ENCODE results near the gene SULT1C2. TPM values are rescaled to one million over a fixed set of nuclear protein-coding genes. Genes with fewer than 3 reads are reported as not detected.

Gene SULT1C2
- total RNA-seq, 1 experiment from 2014 or later: 2.0 TPM

GRCh38 chr2:108330979-108331378 lies 42.3 kb downstream of the SULT1C2 start:
- Mint-ChIP-seq H3K9me3 (ENCODE audit: low read depth, unreplicated experiment) (peaks cover 2% of the 10 kb centered on the region), H3K27me3 (ENCODE audit: unreplicated experiment) (peaks cover 9% of the 10 kb centered on the region), H3K4me3 (ENCODE audit: low read depth, unreplicated experiment) (no peak overlapping the region), H3K36me3 (ENCODE audit: insufficient read depth, unreplicated experiment) (no peaks in the 10 kb centered on the region), H3K27ac (ENCODE audit: unreplicated experiment) (no peak overlapping the region), H3K4me1 (ENCODE audit: low read depth, unreplicated experiment) (peaks cover 9% of the 10 kb centered on the region)
- intact Hi-C loops (cut with micrococcal nuclease; ENCODE audit: unreplicated experiment): no loop called here
- CTCF ChIA-PET: no interaction called here
- BruUV-seq (replicated peaks): no TSS peak
- TF ChIP-seq, protein P1, sequence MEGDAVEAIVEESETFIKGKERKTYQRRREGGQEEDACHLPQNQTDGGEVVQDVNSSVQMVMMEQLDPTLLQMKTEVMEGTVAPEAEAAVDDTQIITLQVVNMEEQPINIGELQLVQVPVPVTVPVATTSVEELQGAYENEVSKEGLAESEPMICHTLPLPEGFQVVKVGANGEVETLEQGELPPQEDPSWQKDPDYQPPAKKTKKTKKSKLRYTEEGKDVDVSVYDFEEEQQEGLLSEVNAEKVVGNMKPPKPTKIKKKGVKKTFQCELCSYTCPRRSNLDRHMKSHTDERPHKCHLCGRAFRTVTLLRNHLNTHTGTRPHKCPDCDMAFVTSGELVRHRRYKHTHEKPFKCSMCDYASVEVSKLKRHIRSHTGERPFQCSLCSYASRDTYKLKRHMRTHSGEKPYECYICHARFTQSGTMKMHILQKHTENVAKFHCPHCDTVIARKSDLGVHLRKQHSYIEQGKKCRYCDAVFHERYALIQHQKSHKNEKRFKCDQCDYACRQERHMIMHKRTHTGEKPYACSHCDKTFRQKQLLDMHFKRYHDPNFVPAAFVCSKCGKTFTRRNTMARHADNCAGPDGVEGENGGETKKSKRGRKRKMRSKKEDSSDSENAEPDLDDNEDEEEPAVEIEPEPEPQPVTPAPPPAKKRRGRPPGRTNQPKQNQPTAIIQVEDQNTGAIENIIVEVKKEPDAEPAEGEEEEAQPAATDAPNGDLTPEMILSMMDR (IDR thresholded peaks at IDR 0.05; ENCODE audit: unreplicated experiment): no peak
- DNase-seq: no peak

- no TSS peak for BruUV-seq (replicated peaks)
- peak; percentile 24 for DNase-seq
- Mint-ChIP-seq H3K9me3 (ENCODE audit: low read depth, unreplicated experiment) (no peaks in the 10 kb centered on the region), H3K36me3 (ENCODE audit: insufficient read depth, unreplicated experiment) (no peaks in the 10 kb centered on the region), H3K27me3 (ENCODE audit: unreplicated experiment) (no peaks in the 10 kb centered on the region), H3K4me1 (ENCODE audit: low read depth, unreplicated experiment) (peaks cover 9% of the 10 kb centered on the region), H3K4me3 (ENCODE audit: low read depth, unreplicated experiment) (no peak overlapping the region), H3K27ac (ENCODE audit: unreplicated experiment) (no peak overlapping the region)
- CTCF ChIA-PET: no interaction called here
- TF ChIP-seq, protein P1 (IDR thresholded peaks at IDR 0.05; ENCODE audit: unreplicated experiment): no peak
- intact Hi-C loops (cut with micrococcal nuclease; ENCODE audit: unreplicated experiment): loop anchor here (2.0 kb wide), 1 partner anchor 131 kb away; no protein-coding TSS in a partner anchor
These were observed 57.3 kb downstream of the SULT1C2 start for GRCh38 chr2:108345951-108346350.

DNA sequence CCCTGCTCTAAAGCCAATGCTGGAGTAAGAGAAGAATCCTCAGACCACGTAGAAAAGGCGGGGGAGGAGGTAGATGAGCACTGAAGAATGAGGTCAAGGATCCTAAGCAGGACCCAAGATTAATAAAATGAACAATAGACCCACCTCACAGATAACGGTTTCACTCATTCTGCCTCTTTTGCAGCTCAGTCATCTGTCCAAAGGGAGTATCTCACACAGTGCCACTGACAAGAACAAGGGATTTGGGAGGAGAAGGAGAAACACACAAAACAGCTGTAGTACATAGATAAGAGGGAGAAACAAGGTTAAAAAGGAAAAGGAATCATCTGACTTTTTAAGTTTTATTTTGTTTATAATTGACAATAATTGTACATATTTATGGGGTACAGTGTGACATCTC lies 58.1 kb downstream of the SULT1C2 start:
- Mint-ChIP-seq H3K4me1 (ENCODE audit: low read depth, unreplicated experiment) (peaks cover 9% of the 10 kb centered on the region), H3K9me3 (ENCODE audit: low read depth, unreplicated experiment) (no peaks in the 10 kb centered on the region), H3K27ac (ENCODE audit: unreplicated experiment) (no peak overlapping the region), H3K27me3 (ENCODE audit: unreplicated experiment) (no peaks in the 10 kb centered on the region), H3K36me3 (ENCODE audit: insufficient read depth, unreplicated experiment) (no peaks in the 10 kb centered on the region), H3K4me3 (ENCODE audit: low read depth, unreplicated experiment) (no peak overlapping the region)
- DNase-seq: no peak
- no TSS peak for BruUV-seq (replicated peaks)
- intact Hi-C loops (cut with micrococcal nuclease; ENCODE audit: unreplicated experiment): no loop called here
- TF ChIP-seq, protein P1 (IDR thresholded peaks at IDR 0.05; ENCODE audit: unreplicated experiment): no peak
- CTCF ChIA-PET: no interaction called here

- no peak overlapping the region for H3K27ac Mint-ChIP-seq (ENCODE audit: unreplicated experiment)
These were observed 59.1 kb downstream of the SULT1C2 start for GRCh38 chr2:108347786-108348185.

More at GRCh38 chr2:108347786-108348185, 59.1 kb downstream of the SULT1C2 start:
- intact Hi-C loops (cut with micrococcal nuclease; ENCODE audit: unreplicated experiment): no loop called here
- no TSS peak for BruUV-seq (replicated peaks)
- CTCF ChIA-PET: no interaction called here
- H3K4me1 Mint-ChIP-seq (ENCODE audit: low read depth, unreplicated experiment): peaks cover 9% of the 10 kb centered on the region
- no peak overlapping the region for H3K4me3 Mint-ChIP-seq (ENCODE audit: low read depth, unreplicated experiment)
- DNase-seq: no peak
- H3K27me3 Mint-ChIP-seq (ENCODE audit: unreplicated experiment): no peaks in the 10 kb centered on the region
- H3K36me3 Mint-ChIP-seq (ENCODE audit: insufficient read depth, unreplicated experiment): no peaks in the 10 kb centered on the region
- TF ChIP-seq, protein P1 (IDR thresholded peaks at IDR 0.05; ENCODE audit: unreplicated experiment): no peak
- no peaks in the 10 kb centered on the region for H3K9me3 Mint-ChIP-seq (ENCODE audit: low read depth, unreplicated experiment)

All from Calu3 (cell line).